NCI-H748 (cell line): Measurements from ENCODE around the gene VOPP1.
"Not testable (repeated sequence)": the region's sequence is repeated elsewhere in the genome, so short reads cannot be mapped to it uniquely, and the experiment has no call there.

ENCODE experiments used
- DNase-seq: peaks from one replicate; lab custom pipeline; 2025; ENCODE audit not compliant: unreplicated experiment; lab: John Stamatoyannopoulos, UW

The VOPP1 gene, protein sequence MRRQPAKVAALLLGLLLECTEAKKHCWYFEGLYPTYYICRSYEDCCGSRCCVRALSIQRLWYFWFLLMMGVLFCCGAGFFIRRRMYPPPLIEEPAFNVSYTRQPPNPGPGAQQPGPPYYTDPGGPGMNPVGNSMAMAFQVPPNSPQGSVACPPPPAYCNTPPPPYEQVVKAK

DNA sequence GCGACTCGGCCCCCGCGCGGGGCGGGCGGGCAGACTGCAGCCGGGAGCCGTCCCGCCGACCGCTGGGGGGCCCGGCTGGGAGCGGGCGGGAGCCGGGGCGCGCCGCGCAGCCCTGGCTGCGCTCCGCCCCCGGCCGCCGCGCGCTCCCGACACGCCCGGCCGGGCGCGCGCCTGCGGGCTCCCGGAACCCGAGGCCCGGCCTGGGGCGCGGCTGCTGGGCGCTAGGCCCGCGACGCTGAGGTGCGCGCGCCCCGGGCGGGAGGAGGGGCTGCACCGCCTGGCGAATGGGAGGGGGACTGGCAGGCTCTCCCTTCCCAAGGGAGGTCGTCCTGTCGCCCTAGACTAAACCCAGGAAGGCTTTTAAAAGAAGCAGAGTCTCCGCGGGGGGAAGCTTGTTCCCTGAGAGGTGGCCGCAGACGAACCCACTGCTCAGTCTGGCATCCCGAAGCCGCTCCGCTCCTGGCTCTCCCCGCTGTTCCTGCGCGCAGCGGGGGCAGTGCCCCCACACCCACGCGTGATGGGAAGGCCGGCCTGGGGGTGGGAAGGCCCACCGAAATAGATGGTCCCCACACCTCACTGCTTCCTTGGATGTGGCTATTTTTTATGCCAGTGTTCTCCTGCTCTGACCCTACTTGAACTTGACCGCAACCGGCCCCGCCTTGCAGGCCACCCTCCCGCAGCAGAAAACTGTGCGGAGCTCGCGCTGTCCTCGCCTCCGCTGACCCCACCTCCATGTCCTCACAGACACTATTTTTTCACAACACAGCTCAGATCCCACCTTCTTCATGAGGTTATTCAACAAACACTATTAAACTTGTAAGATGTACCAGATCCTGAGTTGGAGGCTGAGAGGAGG, at the start of gene VOPP1:
TSS of gene VOPP1 (minus strand) at position 125 of the 856 bp plus-strand sequence. CDS start 178 bp downstream, outside the sequence.
- peak; percentile 90 for DNase-seq

DNA sequence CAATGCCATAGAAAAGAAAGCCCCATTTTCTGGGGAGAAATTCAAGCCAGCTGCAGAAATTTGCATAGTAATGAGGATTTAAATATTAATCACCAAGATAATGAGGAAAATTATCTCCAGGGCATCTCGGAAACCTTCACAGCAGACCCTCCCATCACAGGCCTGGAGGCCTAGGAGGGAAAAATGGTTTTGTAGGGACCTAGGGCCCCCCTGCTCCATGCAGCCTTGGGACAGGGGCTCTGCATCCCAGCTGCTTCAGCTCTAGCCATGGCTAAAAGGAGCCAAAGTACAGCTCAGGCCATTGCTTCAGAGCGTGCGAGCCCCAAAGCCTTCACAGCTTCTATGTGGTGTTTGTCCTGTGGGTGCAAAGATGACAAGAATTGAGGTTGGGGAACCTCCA, 46.6 kb upstream of the VOPP1 start:
- no peak for DNase-seq

DNA sequence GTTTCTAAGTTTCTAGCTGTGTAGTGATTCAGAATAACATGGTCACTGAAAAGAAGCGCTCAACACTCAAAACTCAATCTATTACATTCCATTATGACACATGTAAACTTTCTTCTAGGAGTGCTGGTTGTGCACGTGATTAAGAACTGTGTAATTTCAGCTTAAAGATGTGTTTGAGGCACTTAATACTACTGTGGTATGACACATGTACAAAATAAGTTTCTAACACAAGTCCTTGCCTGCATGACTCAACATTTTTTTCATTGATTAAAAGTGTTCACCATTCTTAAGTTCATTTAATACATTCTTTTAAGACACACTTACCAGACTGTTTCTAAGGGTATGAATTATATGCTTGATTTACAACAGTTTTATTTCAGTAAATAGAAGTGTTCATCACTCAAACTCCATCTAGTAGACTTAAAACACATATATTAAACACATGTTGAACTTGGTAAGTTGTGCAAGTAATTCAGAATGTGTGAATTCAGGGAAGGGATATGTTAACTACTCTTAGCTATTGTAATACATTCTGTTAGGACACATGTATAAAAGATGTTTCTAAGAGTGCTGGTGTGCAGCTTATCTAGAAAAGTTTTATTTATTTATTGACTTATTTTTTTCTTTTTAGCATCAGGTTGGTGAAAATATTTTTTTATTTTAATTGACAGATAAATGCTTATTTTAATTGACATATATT, 42.2 kb upstream of the VOPP1 start:
- DNase-seq: not testable (repeated sequence)

DNA sequence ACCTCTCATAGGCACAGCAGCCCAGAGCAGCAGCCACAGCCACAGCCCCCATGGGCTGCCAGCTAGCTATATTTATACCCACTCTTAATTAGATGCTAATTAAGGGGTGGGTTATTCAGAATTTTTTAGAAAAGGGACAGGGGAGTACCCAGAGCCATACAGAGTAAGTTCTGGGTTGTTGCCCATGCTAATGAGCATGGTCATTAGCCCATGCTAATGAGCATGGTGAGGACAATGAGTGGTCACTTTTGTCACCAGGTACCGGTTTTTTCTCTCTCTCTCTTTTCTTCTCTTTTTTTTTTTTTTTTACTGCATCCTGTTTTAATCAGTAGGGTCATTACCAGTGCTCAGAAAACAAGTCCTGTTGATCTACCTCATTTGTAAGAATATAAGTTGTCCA, 37.4 kb upstream of the VOPP1 start:
- DNase-seq: not testable (repeated sequence)

- not testable (repeated sequence) for DNase-seq
These were observed 33.4 kb upstream of the VOPP1 start for GRCh38 chr7:55605661-55606060.

DNA sequence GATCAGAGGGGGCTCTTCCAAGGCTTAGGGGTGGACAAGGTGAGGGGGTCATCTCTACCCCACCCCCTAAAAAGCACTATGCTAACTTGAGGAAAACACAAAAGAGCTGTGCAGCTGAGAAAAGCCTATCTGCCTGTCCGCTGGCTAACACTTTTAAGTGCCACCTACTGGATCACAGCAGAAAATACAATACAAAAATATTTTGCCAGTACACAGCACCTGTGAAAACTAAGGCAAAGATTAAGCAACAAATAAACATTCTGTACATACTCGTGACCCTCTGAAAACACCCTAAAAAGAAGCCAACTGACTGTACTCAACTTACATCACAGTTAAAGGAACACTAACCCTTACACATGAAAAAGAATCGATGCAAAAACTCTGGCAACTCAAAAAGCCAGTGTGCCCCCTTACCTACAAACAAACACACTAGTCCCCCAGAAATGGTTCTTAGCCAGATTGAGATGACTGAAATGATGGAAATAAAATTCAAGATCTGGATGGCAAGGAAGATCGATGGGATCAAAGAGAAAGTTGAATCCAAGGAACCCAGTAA, 25.7 kb upstream of the VOPP1 start:
- peak; percentile 7 for DNase-seq

DNA sequence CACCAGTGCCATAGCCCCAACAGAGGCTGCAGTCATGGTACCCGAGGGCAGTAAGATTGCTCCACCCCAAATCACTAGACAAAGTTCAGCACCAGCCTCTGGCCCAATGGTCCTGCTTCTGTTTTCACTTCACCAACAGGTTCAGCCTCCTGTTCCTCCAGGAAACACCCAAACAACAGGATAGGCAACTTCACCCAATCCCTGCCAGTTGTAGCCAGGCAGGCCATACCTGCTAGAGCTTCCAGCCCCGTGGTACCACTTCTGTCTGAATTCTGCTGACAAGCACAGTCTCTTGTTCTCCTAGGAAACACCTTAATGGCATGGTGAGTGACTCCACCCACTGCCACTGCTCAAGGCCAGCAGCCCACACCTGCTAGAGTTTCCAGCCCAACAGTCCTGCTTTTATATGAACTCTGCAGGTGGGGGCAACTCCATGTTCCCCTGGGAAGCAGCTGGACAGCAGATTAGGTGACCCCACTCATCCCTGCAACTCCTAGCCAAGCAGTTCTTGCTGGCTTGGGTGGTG, 25.0 kb upstream of the VOPP1 start:
- peak; percentile 51 for DNase-seq

GRCh38 chr7:55595511-55595910, 23.2 kb upstream of the VOPP1 start:
- DNase-seq: no peak

- no peak for DNase-seq
These were observed 22.6 kb upstream of the VOPP1 start for GRCh38 chr7:55594870-55595269.

DNA sequence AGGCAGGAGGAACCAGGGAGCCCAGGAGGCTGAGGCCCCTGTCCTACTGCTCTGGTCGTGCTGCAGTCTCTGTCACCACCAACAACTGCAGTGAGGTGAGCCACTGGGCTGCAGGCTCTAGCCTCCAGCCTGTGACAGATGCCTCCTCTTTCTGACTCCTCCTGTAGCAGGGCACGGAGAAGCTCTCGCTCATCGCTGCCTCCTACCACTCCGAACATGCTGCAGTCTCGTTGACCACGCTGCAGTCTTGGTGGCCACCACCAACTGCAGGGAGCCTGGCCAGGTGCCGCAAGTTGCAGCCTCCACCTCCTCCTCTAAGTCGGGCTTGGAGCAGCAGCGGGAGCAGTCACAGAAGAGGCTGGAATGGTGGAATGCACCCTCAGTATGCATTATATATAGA, 22.1 kb upstream of the VOPP1 start:
- DNase-seq: no peak

GRCh38 chr7:55593515-55594318, 21.4 kb upstream of the VOPP1 start:
- DNase-seq: peak; percentile 69

DNA sequence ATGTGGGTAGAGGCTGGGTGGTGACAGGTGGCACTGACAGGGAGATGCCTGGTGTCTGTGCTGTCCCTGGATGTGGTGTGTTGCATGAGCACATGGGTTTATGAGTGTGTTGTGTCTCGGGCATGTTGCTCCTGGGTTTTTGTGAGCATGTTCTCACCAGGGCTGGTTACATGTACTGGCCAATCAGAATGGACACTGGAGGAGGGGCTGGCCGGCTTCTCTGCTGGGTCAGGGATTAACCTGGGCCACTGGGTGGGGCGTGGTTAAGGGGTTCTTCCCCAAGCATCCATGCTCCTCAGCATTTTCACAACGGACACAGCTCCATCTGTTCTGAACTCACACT, 20.8 kb upstream of the VOPP1 start:
- no peak for DNase-seq

GRCh38 chr7:55592492-55592891, 20.2 kb upstream of the VOPP1 start:
- no peak for DNase-seq

- no peak for DNase-seq
These were observed 19.1 kb upstream of the VOPP1 start for GRCh38 chr7:55591282-55591931.

DNA sequence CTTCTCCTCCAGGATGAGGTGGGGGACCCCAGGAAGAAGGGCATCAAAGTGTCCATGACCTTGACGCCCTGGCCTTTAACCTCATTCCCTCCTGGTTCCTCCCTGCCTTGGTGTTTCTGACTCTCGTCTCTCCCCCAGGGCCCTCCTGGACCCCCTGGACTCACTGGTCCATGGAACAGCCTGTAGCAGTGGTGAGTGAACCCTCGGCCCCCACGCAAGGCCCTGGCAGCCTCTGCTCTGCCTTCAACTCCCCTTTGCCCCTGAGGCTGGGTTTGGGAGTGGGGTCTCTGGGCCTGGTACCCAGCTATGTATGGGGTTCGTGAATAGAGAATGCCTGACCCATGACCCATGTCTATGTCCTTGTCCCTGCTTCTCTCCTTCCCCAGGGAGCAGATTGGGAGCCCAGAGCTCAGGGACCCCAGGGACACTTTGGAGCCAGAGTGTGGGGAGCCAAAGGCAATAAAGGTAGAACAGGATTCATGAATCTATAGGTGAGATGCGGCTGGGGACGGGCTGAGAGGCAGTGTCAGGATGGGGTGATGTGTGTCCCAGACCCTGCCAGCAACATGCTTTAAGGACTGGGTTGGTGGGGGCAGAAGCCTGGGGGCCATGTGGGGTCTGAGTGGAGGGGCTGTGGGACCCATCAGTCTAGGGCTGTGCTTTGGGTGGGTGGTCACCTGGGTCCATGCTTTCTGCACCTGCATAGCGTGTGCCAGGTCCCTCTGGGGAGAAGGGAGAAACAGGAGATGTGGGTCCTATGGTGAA, 18.4 kb upstream of the VOPP1 start:
- no peak for DNase-seq

GRCh38 chr7:55589905-55590304, 17.6 kb upstream of the VOPP1 start:
- no peak for DNase-seq

- no peak for DNase-seq
These were observed 16.8 kb upstream of the VOPP1 start for GRCh38 chr7:55588976-55589604.

- no peak for DNase-seq
These were observed 16.0 kb upstream of the VOPP1 start for GRCh38 chr7:55588379-55588699.
